ENCODE measurements around the gene CXCL12.

- TF ChIP-seq EP300 (conservative IDR thresholded peaks at IDR 0.05; ENCODE audit: poor library complexity, severe bottlenecking) (no peak), EZH2 (IDR thresholded peaks at IDR 0.05; ENCODE audit: borderline replicate concordance, insufficient read depth, low read length, poor library complexity, severe bottlenecking) (no peak), CTCF (IDR thresholded peaks at IDR 0.05; ENCODE audit: poor library complexity, severe bottlenecking) (no peak), RAD21 (conservative IDR thresholded peaks at IDR 0.05) (no peak), POLR2AphosphoS5 (IDR thresholded peaks at IDR 0.05) (no peak), REST (IDR thresholded peaks at IDR 0.05; ENCODE audit: borderline replicate concordance) (no peak)
These were observed 45.7 kb downstream of the CXCL12 start for GRCh38 chr10:44339218-44339617.
